ENCODE data around the gene TBX6.
"Not testable (repeated sequence)": the region's sequence is repeated elsewhere in the genome, so short reads cannot be mapped to it uniquely, and the experiment has no call there.

The TBX6 gene

GRCh38 chr16:30091474-30092372 is at the start of gene TBX6:
Gene TBX6, minus strand, starts transcription at chr16:30091924. Its CDS starts 731 bp downstream, at chr16:30091193.
- peak; percentile 94 for DNase-seq

- peak; percentile 40 for DNase-seq
Observed at GRCh38 chr16:30139583-30140481, 48.1 kb upstream of the TBX6 start.

- no peak for DNase-seq
Observed at GRCh38 chr16:30137897-30138296, 46.2 kb upstream of the TBX6 start.

DNA sequence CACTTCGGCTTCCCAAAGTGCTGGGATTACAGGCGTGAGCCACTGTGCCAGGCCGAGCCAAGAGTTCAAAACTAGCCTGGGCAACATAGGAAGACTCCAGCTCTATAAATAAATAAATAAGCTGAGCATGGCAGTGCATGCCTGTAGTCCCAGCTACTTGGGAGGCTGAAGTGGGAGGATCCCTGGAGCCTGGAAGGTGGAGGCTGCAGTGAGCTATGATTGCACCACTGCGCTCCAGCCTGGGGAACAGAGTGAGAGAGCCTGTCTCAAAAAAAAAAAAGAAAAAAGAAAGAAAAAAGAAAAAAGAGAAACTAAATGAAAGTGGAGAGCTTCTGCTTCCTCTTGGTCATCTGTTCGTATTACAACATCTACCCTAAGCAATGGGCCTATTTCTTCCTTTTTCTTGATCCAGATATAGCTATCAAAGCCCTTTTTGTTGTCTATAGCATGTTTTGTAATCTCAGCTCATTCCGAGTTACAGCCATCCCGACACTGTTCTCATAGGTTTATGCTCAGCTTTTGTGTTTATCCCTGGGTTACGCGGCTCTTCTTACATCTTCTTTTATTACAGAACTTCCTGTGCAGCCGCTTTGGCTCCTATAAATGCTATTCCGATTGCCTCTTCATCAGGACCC is 45.4 kb upstream of the TBX6 start:
- DNase-seq: no peak

GRCh38 chr16:30132591-30132990 is 40.9 kb upstream of the TBX6 start:
- DNase-seq: no peak

- no peak for DNase-seq
Observed at GRCh38 chr16:30131869-30132475, 40.2 kb upstream of the TBX6 start.

- DNase-seq: no peak
Observed at GRCh38 chr16:30127993-30128392, 36.3 kb upstream of the TBX6 start.

DNA sequence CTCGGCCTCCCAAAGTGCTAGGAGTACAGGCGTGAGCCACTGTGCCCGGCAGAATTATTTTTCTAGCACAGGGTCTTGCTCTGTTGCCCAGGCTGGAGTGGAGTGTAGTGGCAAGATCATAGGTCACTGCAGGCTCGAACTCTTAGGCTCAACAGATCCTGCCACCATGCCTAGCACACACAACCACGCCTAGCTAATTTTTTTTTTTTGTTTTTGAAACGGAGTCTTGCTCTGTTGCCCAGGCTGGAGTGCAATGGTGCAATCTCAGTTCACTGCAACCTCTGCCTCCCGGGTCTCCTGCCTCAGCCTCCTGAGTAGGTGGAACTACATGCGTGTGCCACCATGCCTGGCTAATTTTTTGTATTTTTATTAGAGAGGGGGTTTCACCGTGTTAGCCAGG is 34.0 kb upstream of the TBX6 start:
- DNase-seq: not testable (repeated sequence)

GRCh38 chr16:30124985-30125379 is 33.3 kb upstream of the TBX6 start:
- DNase-seq: no peak

DNA sequence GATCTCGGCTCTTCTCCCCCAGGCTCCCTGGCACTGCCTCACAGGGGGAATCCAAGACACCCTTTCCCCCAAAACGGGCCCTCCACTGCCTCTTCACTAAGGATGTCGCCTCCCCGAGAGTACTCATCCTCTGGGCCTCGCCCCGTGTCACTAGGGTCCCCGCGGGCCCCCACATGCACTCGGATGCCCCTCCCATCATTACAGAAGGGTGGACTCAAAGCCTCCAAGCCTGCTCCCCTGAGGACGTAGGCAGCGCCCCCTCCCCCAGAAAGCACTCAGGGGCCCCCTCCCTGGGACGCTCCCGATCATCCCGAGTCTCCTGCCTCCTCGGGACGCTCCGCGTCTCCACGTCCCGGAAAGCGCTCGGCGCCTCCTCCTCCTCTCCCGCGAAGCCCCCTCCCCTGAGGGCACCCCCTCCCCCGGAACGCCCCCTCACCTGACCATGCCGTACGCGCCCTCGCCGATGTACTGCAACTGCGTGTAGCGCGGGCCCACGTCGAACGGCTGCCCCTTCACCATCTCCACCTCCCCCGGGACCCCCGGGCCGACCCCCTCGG is 31.0 kb upstream of the TBX6 start:
- peak; percentile 33 for DNase-seq

- no peak for DNase-seq
Observed at GRCh38 chr16:30121741-30122571, 30.2 kb upstream of the TBX6 start.

GRCh38 chr16:30120340-30121105 is 28.8 kb upstream of the TBX6 start:
- no peak for DNase-seq

DNA sequence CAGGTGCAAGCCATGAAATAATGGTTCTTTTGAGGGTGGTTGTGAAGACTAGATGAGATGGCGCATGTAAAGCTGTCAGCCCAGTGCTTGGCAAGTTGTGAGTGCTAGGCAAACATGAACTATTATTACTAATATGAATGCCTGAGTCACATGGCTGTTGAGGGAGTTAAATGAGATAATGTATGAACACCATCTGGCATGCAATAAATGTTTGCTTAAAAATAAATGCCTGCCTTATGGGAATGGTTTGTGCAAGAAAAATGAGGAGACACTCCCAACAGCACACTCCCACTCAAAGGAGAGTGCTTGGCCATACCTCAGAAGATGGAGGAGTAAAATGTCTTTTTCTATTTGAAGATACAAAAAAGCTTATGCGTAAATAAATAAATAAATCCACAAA is 27.7 kb upstream of the TBX6 start:
- DNase-seq: no peak

DNA sequence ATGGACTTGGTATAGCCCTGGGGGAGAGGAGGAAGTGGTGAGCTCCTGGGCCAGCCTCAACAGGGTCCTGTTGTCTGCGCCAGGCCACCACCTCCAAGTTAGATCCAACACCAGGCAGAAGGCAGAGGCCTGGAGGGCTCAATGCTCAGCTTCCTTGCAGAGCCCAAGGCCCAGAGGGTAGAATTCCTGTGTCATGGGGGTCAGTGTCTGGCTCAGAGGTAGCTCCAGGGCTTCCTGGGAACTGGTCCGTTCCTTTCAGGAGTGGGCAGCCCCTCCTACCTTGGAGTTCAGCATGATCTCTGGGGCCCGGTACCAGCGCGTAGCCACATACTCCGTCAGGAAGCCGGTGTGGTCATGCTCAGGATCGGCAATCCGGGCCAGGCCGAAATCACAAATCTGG is 26.0 kb upstream of the TBX6 start:
- DNase-seq: no peak

DNA sequence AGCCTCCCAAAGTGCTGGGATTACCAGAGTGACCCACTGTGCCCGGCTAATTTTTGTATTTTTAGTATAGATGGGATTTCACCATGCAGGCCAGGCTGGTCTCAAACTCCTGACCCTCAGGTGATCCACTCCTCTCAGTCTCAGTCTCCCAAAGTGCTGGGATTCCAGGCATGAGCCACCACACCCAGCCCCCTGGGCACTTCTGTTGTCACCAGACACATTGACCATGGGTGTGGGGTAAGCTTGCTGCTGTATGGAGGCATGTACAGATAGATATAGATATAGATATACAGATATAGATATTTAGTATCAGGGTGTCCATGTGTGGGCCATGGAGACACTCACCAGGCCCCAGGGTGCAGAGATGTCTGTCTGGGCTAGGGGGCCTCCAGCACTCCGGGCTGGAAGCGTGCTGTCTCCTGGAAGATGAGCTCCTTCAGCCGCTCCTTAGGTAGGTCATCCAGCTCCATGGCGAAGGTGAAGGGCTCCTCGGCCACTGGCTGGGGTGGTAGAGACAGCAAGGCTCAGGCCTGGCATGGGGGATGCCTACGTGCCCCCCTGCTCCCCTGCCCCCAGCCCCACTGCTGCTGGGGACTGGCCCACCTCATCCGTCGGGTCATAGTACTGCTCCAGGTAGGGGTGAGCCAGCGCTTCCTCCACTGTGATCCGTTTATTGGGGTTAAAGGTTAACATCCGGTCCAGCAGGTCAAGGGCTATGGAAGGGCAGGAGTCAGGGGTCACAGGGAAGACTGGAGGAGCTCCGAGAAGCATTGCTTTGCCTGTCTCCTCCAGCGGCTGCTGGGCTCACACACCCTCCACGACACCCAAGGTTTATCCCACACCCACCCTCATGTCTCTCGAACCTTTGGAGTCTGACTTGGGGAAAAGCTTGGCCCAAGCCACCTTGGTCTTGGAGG is 24.8 kb upstream of the TBX6 start:
- no peak for DNase-seq

GRCh38 chr16:30115238-30115637 is 23.5 kb upstream of the TBX6 start:
- peak; percentile 65 for DNase-seq

GRCh38 chr16:30114833-30115232 is 23.1 kb upstream of the TBX6 start:
- not testable (repeated sequence) for DNase-seq

- DNase-seq: no peak
Observed at GRCh38 chr16:30114411-30114810, 22.7 kb upstream of the TBX6 start.

DNA sequence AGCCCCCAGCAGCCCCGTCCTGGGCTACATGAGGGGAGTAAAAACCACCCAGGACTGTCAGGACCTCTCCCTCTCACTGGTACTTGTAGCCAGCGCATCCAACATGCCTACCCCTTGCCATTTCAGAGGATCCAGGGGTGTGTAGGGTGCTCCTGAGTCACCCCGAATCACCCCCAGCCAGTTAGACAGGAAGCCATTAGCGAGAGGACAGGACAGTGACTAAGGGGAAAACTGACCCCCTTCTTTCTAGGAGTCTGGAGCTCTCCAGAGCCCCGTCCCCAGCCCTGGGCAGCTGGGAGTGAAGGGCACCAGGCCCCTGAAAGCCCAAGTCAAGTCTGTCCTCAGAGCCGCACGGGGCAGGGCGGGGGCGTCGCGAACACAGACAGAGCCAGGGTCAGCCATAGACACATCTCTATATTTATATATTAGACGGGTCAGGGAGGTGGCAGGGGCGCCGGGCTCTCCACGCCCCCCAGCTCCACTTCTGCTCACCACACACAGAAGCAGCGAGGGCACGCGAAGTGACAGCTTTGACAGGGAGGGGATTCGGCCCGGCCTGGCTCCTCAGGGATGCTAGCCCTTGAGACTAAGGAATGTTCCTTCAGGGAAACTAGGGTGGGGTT is 22.1 kb upstream of the TBX6 start:
- DNase-seq: no peak

Measured in CD4-positive, alpha-beta T cell treated with Interleukin-6 for 4 hours (primary cell).